ENCODE data around the gene KCND3.

DNA sequence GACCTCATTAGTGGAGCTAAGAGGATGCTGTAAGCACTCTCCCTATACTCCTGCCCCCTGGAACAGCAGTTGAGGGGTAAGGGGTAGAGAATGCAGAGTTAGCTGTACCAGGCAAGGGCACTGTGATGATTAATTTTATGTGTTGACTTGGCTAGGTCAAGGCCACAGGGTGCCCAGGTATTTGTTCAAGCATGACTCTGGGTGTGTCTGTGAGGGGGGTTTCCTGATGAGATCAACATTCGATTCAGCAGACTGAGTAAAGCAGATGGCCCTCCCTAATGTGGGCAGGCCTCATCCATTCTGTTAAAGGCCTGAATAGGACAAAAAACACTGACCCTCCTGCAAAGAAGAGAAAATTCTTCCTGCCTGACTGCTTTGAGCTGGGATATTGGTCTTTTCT lies 110.8 kb downstream of the KCND3 start:
- TF ChIP-seq EP300 (conservative IDR thresholded peaks at IDR 0.05; ENCODE audit: poor library complexity, severe bottlenecking) = no peak
- no peak for TF ChIP-seq POLR2AphosphoS5 (IDR thresholded peaks at IDR 0.05)
- TF ChIP-seq EZH2 (IDR thresholded peaks at IDR 0.05; ENCODE audit: borderline replicate concordance, insufficient read depth, low read length, poor library complexity, severe bottlenecking) = no peak
- TF ChIP-seq MXI1 (conservative IDR thresholded peaks at IDR 0.05; ENCODE audit: poor library complexity, severe bottlenecking) = no peak
- TF ChIP-seq, protein P1, sequence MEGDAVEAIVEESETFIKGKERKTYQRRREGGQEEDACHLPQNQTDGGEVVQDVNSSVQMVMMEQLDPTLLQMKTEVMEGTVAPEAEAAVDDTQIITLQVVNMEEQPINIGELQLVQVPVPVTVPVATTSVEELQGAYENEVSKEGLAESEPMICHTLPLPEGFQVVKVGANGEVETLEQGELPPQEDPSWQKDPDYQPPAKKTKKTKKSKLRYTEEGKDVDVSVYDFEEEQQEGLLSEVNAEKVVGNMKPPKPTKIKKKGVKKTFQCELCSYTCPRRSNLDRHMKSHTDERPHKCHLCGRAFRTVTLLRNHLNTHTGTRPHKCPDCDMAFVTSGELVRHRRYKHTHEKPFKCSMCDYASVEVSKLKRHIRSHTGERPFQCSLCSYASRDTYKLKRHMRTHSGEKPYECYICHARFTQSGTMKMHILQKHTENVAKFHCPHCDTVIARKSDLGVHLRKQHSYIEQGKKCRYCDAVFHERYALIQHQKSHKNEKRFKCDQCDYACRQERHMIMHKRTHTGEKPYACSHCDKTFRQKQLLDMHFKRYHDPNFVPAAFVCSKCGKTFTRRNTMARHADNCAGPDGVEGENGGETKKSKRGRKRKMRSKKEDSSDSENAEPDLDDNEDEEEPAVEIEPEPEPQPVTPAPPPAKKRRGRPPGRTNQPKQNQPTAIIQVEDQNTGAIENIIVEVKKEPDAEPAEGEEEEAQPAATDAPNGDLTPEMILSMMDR (IDR thresholded peaks at IDR 0.05; ENCODE audit: poor library complexity, severe bottlenecking) = no peak
- TF ChIP-seq RAD21 (conservative IDR thresholded peaks at IDR 0.05) = no peak
- TF ChIP-seq, protein P2, sequence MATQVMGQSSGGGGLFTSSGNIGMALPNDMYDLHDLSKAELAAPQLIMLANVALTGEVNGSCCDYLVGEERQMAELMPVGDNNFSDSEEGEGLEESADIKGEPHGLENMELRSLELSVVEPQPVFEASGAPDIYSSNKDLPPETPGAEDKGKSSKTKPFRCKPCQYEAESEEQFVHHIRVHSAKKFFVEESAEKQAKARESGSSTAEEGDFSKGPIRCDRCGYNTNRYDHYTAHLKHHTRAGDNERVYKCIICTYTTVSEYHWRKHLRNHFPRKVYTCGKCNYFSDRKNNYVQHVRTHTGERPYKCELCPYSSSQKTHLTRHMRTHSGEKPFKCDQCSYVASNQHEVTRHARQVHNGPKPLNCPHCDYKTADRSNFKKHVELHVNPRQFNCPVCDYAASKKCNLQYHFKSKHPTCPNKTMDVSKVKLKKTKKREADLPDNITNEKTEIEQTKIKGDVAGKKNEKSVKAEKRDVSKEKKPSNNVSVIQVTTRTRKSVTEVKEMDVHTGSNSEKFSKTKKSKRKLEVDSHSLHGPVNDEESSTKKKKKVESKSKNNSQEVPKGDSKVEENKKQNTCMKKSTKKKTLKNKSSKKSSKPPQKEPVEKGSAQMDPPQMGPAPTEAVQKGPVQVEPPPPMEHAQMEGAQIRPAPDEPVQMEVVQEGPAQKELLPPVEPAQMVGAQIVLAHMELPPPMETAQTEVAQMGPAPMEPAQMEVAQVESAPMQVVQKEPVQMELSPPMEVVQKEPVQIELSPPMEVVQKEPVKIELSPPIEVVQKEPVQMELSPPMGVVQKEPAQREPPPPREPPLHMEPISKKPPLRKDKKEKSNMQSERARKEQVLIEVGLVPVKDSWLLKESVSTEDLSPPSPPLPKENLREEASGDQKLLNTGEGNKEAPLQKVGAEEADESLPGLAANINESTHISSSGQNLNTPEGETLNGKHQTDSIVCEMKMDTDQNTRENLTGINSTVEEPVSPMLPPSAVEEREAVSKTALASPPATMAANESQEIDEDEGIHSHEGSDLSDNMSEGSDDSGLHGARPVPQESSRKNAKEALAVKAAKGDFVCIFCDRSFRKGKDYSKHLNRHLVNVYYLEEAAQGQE (IDR thresholded peaks at IDR 0.05; ENCODE audit: borderline replicate concordance) = no peak
- no peak for TF ChIP-seq TAF1 (IDR thresholded peaks at IDR 0.05; ENCODE audit: low read depth)
- TF ChIP-seq SMC3 (conservative IDR thresholded peaks at IDR 0.05; ENCODE audit: poor library complexity) = no peak
